ENCODE data around the gene MUC2.

Gene MUC2

GRCh38 chr11:1072821-1073231 is 1.8 kb upstream of the MUC2 start:
- Histone ChIP-seq H3K27ac (replicated peaks) (no peak overlapping the region), H3K4me3 (replicated peaks; ENCODE audit: insufficient read depth, low read length) (no peak overlapping the region), H3K27me3 (ENCODE audit: insufficient read depth, poor library complexity, severe bottlenecking) (no peaks in the 10 kb centered on the region)
- TF ChIP-seq REST (IDR thresholded peaks at IDR 0.05; ENCODE audit: insufficient replicate concordance, low read depth) (no peak), CTCF (IDR thresholded peaks at IDR 0.05; ENCODE audit: insufficient read depth, low read length) (no peak), GABPA (IDR thresholded peaks at IDR 0.05; ENCODE audit: low read depth) (no peak), SPI1 (IDR thresholded peaks at IDR 0.05; ENCODE audit: borderline replicate concordance, low read depth) (no peak), POLR2AphosphoS5 (IDR thresholded peaks at IDR 0.05; ENCODE audit: low read depth) (no peak)
- DNase-seq (ENCODE audit: low read depth in 1 of 2, low spot score in 1 of 2) = no peak

GRCh38 chr11:1073261-1073724 is 1.4 kb upstream of the MUC2 start:
- no peak for TF ChIP-seq CTCF (IDR thresholded peaks at IDR 0.05; ENCODE audit: insufficient read depth, low read length)
- no peak for TF ChIP-seq REST (IDR thresholded peaks at IDR 0.05; ENCODE audit: insufficient replicate concordance, low read depth)
- TF ChIP-seq SPI1 (IDR thresholded peaks at IDR 0.05; ENCODE audit: borderline replicate concordance, low read depth) = no peak
- TF ChIP-seq GABPA (IDR thresholded peaks at IDR 0.05; ENCODE audit: low read depth) = no peak
- TF ChIP-seq POLR2AphosphoS5 (IDR thresholded peaks at IDR 0.05; ENCODE audit: low read depth) = no peak
- Histone ChIP-seq H3K27ac (replicated peaks) (no peak overlapping the region), H3K27me3 (ENCODE audit: insufficient read depth, poor library complexity, severe bottlenecking) (no peaks in the 10 kb centered on the region), H3K4me3 (replicated peaks; ENCODE audit: insufficient read depth, low read length) (no peak overlapping the region)
- DNase-seq (ENCODE audit: low read depth in 1 of 2, low spot score in 1 of 2) = peak; percentile 31 to 58

GRCh38 chr11:1073851-1074243 is 827 bp upstream of the MUC2 start:
- TF ChIP-seq POLR2AphosphoS5 (IDR thresholded peaks at IDR 0.05; ENCODE audit: low read depth) = no peak
- TF ChIP-seq SPI1 (IDR thresholded peaks at IDR 0.05; ENCODE audit: borderline replicate concordance, low read depth) = no peak
- TF ChIP-seq GABPA (IDR thresholded peaks at IDR 0.05; ENCODE audit: low read depth) = no peak
- no peak for TF ChIP-seq CTCF (IDR thresholded peaks at IDR 0.05; ENCODE audit: insufficient read depth, low read length)
- TF ChIP-seq REST (IDR thresholded peaks at IDR 0.05; ENCODE audit: insufficient replicate concordance, low read depth) = no peak
- DNase-seq (ENCODE audit: low read depth in 1 of 2, low spot score in 1 of 2) = no peak
- Histone ChIP-seq H3K27me3 (ENCODE audit: insufficient read depth, poor library complexity, severe bottlenecking) (no peaks in the 10 kb centered on the region), H3K27ac (replicated peaks) (no peak overlapping the region), H3K4me3 (replicated peaks; ENCODE audit: insufficient read depth, low read length) (no peak overlapping the region)
